K562 (cell line): ENCODE measurements around the gene NSRP1. TPM values are rescaled to one million over a fixed set of nuclear protein-coding genes. Genes with fewer than 3 reads are reported as not detected.

Source experiments
- ATAC-seq: fragments of 200-7000 bp; cut with Tn5 transposase; 3 replicates; pipeline ENCODE4 v1.9.1; 2020; ENCODE audit warnings: moderate library complexity
- BruUV-seq: library from RNA; stranded (reverse); fragments of 400-500 nt; replicated peaks from 2 replicates; lab custom pipeline; 2021; lab: Mats Ljungman, UMichigan
- CTCF ChIA-PET: fragments of 300-600 bp; formaldehyde crosslinking; extraction: SDS; loops from one replicate; lab custom pipeline; 2021; ENCODE audit warnings: low intra/inter-chr PET ratio; lab: Yijun Ruan, JAX
- POLR2A ChIA-PET: fragments of 300-600, 350-650 bp; sonication (Branson Sonifier 250); formaldehyde crosslinking; extraction: SDS; loops from one replicate; lab custom pipeline; 2021; ENCODE audit warnings: antibody characterized with exemption, inconsistent platforms; lab: Yijun Ruan, JAX
- DNase-seq, 4 experiments: peaks; one replicate each; pipeline versions ENCODE4 v3.0.0 to v3.0.0-alpha.2; 2011 to 2018; ENCODE audit warnings: low spot score in 3 of 4, mixed read lengths in 3 of 4; ENCODE audit errors: extremely low read depth in 1 of 4
- FAIRE-seq: peaks from 2 replicates; lab custom pipeline; 2011; peaks lifted over from hg19 to GRCh38; lab: Jason Lieb, UNC
- H2AFZ ChIP-seq: 2 replicates; pipeline ENCODE4 v1.6.0; 2011; ENCODE audit warnings: low read depth, low read length, control low read depth, inconsistent platforms
- H3K27ac ChIP-seq: fragments of 200-600 bp; 3 replicates; pipeline ENCODE4 v1.8.0; 2011; ENCODE audit warnings: low read depth, mild to moderate bottlenecking, control low read depth, inconsistent platforms, low read length, moderate library complexity, mixed read lengths; ENCODE audit errors: extremely low read depth
- H3K27me3 ChIP-seq, 2 experiments: fragments of 300-600 bp in 1 of 2; 2 replicates in 1 of 2; 3 replicates in 1 of 2; pipeline versions ENCODE4 v1.6.0 to v1.8.0; 2011; ENCODE audit warnings: inconsistent platforms in 2 of 2, low read length in 2 of 2, mild to moderate bottlenecking in 1 of 2, mixed read lengths in 1 of 2, moderate library complexity in 1 of 2; ENCODE audit not compliant: control insufficient read depth in 2 of 2, insufficient read depth in 2 of 2
- H3K36me3 ChIP-seq: fragments of 300-600 bp; 3 replicates; pipeline ENCODE4 v1.8.0; 2011; ENCODE audit warnings: mild to moderate bottlenecking, low read length, inconsistent platforms; ENCODE audit not compliant: control insufficient read depth, insufficient read depth
- H3K4me1 ChIP-seq, 2 experiments: fragments of 200-600 bp in 1 of 2; replicated peaks in 1 of 2; 2 replicates in 1 of 2; 3 replicates in 1 of 2; pipeline versions ENCODE4 v1.5.1 to v1.8.0; 2011; ENCODE audit warnings: inconsistent platforms in 2 of 2, low read length in 2 of 2, mild to moderate bottlenecking in 1 of 2, mixed read lengths in 1 of 2, moderate library complexity in 1 of 2; ENCODE audit not compliant: control insufficient read depth in 2 of 2, insufficient read depth in 2 of 2
- H3K4me2 ChIP-seq: 2 replicates; pipeline ENCODE4 v1.6.1; 2011; ENCODE audit warnings: low read length, control low read depth, inconsistent platforms, mixed read lengths; ENCODE audit not compliant: insufficient read depth
- H3K4me3 ChIP-seq: fragments of 200-600 bp; sonication (generic), shearing (Covaris generic); 2 replicates; pipeline ENCODE4 v1.5.1; 2016; ENCODE audit warnings: control low read depth, inconsistent platforms
- H3K79me2 ChIP-seq: fragments of 200-600 bp; 3 replicates; pipeline ENCODE4 v1.8.0; 2011; ENCODE audit warnings: low read length, inconsistent platforms; ENCODE audit not compliant: control insufficient read depth, insufficient read depth
- H3K9ac ChIP-seq, 2 experiments: 2 replicates each; pipeline versions ENCODE4 v1.6.0 to v1.6.1; 2011; ENCODE audit warnings: low read depth in 2 of 2, low read length in 2 of 2, control low read depth in 1 of 2, inconsistent platforms in 1 of 2, mild to moderate bottlenecking in 1 of 2, mixed read lengths in 1 of 2; ENCODE audit not compliant: insufficient read depth in 1 of 2
- H3K9me1 ChIP-seq: one replicate; pipeline ENCODE4 v1.6.0; 2011; ENCODE audit warnings: inconsistent platforms, mild to moderate bottlenecking, low read length, moderate library complexity; ENCODE audit not compliant: control insufficient read depth, insufficient read depth
- H3K9me3 ChIP-seq: replicated peaks from 2 replicates; pipeline ENCODE4 v1.5.1; 2011; ENCODE audit warnings: low read depth, low read length, inconsistent platforms; ENCODE audit not compliant: control insufficient read depth, insufficient read depth
- H4K20me1 ChIP-seq: replicated peaks from 2 replicates; pipeline ENCODE4 v1.6.1; 2011; ENCODE audit warnings: low read length, inconsistent platforms, mixed read lengths; ENCODE audit not compliant: control insufficient read depth, insufficient read depth
- RAD21 ChIP-seq, 2 experiments: fragments of 250-450 bp in 1 of 2; fragments of 450-650 bp in 1 of 2; sonication (Bioruptor Pico) in 1 of 2; formaldehyde crosslinking in 1 of 2; IDR thresholded peaks in 1 of 2; conservative IDR thresholded peaks in 1 of 2; 2 replicates each; pipeline versions ENCODE4 v1.4.0 to v1.8.0; 2020 to 2022; ENCODE audit warnings: mild to moderate bottlenecking in 2 of 2, moderate library complexity in 1 of 2
- WGBS: fragments of 100-300 bp; shearing (Covaris generic); methylation state at CpG from one replicate; pipeline ENCODE4 v1.1.6; 2016; ENCODE audit warnings: low coverage, mixed read lengths; ENCODE audit not compliant: insufficient coverage; ENCODE audit errors: missing lambda C conversion rate; 5-methylcytosine and 5-hydroxymethylcytosine counted together
- in situ Hi-C: fragments of 300-500 bp; cut with MboI; formaldehyde crosslinking; loops from 4 replicates; pipeline ENCODE4 v1.15.0; 2018; ENCODE audit warnings: inconsistent platforms, mixed read lengths
- intact Hi-C: fragments of 100-400 bp; cut with micrococcal nuclease; formaldehyde crosslinking; loops from 2 replicates; pipeline ENCODE4 v1.14.2; 2022
- polyA plus RNA-seq, 8 experiments: library from polyadenylated mRNA; depleted of rRNA in 4 of 8; stranded (reverse) in 5 of 8; unstranded in 3 of 8; fragments of >200 nt; fragmentation: Nextera tagmentation in 2 of 8; fragmentation: Illumina TruSeq in 1 of 8; extraction: Ambion mirVana in 2 of 8; extraction: Trizol in 1 of 8; gene quantifications; 2 replicates each; pipeline versions ENCODE4 v1.2.1 to v1.2.3, GENCODE V29; 2011 to 2014; ENCODE audit warnings: inconsistent platforms in 1 of 8, missing spikeins in 1 of 8
- total RNA-seq, 7 experiments: library from RNA; depleted of rRNA in 6 of 7; stranded (reverse); fragments of >200 nt in 6 of 7; fragmentation: Illumina TruSeq in 2 of 7; extraction: Trizol in 2 of 7; gene quantifications; 2 replicates each; pipeline versions ENCODE4 v1.2.1 to v1.2.3, GENCODE V29; 2011 to 2021; ENCODE audit warnings: low replicate concordance in 1 of 7
- TF ChIP-seq, protein P1 (sequence below): IDR thresholded peaks from 3 replicates; pipeline ENCODE4 v1.6.1; 2011; ENCODE audit warnings: borderline replicate concordance, mild to moderate bottlenecking, moderate library complexity; ENCODE audit not compliant: insufficient read length; ENCODE audit errors: extremely low read depth

NSRP1 gene
- total and polyA plus RNA-seq, 9 of the 15 experiments (the other 6 are each of a cell fraction or from before 2014, with no cell fraction given) = 18.4 to 68.6 (median 32.7) TPM

- in situ Hi-C loops = no loop called here
These were observed 80.8 kb downstream of the NSRP1 start for GRCh38 chr17:30197416-30197815.

More at GRCh38 chr17:30197416-30197815, 80.8 kb downstream of the NSRP1 start:
- POLR2A ChIA-PET = interaction anchor here (1.0 kb wide), 1 partner anchor 10 kb away, joined by 4 read pairs; no protein-coding TSS in a partner anchor
- Histone ChIP-seq H3K9me1 (no peaks in the 10 kb centered on the region), H4K20me1 (no peaks in the 10 kb centered on the region), H3K9ac (no peak overlapping the region), H3K36me3 (no peaks in the 10 kb centered on the region), H2AFZ (peak overlapping the region; percentile 1; the same call in 1 of the 2 replicates), H3K79me2 (no peaks in the 10 kb centered on the region), H3K27me3 (no peaks in the 10 kb centered on the region; a peak in 1 of 5 replicates), H3K9me3 (no peaks in the 10 kb centered on the region), H3K4me1 (no peaks in the 10 kb centered on the region), H3K27ac (no peak overlapping the region), H3K4me3 (no peak overlapping the region), H3K4me2 (no peak overlapping the region)
- ATAC-seq (peak; percentile 64), DNase-seq (no peak), FAIRE-seq (no peak)
- 46% methylated on average over 4 of the region's 4 CpGs for WGBS
- BruUV-seq = no TSS peak
- peak in 1 of 2 experiments; percentile 25; a peak in 1 of 4 replicates for TF ChIP-seq RAD21 (CRISPR knock-in tag; conservative IDR thresholded peaks at IDR 0.05 in 1 of 2, IDR thresholded peaks at IDR 0.05 in 1 of 2)
- TF ChIP-seq, protein P1, sequence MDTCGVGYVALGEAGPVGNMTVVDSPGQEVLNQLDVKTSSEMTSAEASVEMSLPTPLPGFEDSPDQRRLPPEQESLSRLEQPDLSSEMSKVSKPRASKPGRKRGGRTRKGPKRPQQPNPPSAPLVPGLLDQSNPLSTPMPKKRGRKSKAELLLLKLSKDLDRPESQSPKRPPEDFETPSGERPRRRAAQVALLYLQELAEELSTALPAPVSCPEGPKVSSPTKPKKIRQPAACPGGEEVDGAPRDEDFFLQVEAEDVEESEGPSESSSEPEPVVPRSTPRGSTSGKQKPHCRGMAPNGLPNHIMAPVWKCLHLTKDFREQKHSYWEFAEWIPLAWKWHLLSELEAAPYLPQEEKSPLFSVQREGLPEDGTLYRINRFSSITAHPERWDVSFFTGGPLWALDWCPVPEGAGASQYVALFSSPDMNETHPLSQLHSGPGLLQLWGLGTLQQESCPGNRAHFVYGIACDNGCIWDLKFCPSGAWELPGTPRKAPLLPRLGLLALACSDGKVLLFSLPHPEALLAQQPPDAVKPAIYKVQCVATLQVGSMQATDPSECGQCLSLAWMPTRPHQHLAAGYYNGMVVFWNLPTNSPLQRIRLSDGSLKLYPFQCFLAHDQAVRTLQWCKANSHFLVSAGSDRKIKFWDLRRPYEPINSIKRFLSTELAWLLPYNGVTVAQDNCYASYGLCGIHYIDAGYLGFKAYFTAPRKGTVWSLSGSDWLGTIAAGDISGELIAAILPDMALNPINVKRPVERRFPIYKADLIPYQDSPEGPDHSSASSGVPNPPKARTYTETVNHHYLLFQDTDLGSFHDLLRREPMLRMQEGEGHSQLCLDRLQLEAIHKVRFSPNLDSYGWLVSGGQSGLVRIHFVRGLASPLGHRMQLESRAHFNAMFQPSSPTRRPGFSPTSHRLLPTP = no peak
- intact Hi-C loops = no loop called here
- CTCF ChIA-PET = no interaction called here
